Measurements from ENCODE around the gene GOLGA8T.
"Not testable (repeated sequence)": the region's sequence is repeated elsewhere in the genome, so short reads cannot be mapped to it uniquely, and the experiment has no call there.

GOLGA8T gene, protein sequence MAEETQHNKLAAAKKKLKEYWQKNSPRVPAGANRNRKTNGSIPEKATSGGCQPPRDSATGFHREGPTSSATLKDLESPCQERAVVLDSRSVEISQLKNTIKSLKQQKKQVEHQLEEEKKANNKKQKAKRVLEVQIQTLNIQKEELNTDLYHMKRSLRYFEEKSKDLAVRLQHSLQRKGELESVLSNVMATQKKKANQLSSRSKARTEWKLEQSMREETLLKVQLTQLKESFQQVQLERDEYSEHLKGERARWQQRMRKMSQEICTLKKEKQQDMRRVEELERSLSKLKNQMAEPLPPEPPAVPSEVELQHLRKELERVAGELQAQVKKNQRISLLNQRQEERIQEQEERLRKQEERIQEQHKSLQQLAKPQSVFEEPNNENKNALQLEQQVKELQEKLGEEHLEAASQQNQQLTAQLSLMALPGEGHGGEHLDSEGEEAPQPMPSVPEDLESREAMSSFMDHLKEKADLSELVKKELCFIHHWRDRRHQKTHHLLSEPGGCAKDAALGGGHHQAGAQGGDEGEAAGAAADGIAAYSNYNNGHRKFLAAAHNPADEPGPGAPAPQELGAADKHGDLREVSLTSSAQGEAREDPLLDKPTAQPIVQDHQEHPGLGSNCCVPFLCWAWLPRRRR

DNA sequence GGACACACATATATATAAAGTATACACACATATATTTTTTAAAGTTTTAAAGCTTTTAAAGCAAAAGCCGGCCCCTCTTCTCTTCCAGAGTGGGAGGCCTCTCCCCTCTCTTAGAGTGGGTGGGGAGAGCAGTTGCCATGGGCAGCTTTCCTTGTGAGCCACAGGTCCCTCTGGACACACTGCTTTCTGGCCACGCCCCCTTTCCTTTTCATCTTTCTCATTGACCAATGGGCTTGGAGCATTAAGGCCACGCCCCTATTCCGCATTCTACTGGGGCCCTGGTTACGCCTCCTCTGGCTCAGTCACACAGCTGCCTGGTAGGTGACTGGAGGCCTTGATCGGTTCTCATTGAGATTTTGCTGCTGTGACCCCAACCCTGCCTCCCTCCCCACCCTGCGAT is at the start of gene GOLGA8T:
Gene GOLGA8T, plus strand, starts transcription at position 301 of the 400 bp plus-strand sequence. Its CDS starts 98 bp downstream, at position 399.
- not testable (repeated sequence) for H3K4me3 ChIP-seq (replicated peaks; ENCODE audit: low read depth, low read length); DNase-seq (ENCODE audit: extremely low read depth, low read depth)

DNA sequence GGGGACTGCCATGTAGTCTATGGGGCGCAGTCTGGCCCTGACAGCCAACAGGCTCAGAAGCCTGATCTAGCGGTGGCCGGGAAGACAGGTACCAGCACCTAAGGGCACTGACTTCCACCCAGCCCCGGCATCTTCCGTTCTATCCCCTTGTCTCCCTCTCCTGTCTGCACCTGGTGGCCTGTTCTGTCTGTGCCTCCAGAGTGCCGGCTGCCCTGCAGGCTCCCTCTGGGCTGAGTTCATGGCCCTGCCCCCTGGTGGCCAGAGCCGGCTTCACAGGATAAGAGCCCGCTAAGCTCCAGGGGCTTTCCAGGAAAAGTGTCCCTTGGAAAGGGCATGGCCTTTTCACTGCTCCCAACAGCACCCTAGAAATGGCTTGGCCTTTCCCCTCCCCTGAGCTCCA is 37.0 kb upstream of the GOLGA8T start:
- not testable (repeated sequence) for DNase-seq (ENCODE audit: extremely low read depth, low read depth); H3K4me3 ChIP-seq (replicated peaks; ENCODE audit: low read depth, low read length)

DNA sequence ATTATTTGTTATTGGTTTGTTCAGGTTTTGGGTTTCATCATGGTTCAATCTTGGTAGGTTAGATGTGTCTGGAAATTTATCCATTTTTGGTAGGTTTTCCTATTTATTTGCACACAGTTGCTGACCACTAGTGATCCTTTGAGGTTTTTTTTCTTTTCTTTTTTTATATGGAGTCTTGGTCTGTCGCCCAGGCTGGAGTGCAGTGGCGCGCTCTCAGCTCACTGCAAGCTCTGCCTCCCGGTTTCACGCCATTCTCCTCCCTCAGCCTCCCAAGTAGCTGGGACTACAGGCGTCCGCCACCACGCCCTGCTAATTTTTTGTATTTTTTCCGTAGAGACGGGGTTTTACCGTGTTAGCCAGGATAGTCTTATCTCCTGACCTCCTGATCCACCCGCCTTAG is 32.0 kb upstream of the GOLGA8T start:
- DNase-seq (ENCODE audit: extremely low read depth, low read depth) = not testable (repeated sequence)

DNA sequence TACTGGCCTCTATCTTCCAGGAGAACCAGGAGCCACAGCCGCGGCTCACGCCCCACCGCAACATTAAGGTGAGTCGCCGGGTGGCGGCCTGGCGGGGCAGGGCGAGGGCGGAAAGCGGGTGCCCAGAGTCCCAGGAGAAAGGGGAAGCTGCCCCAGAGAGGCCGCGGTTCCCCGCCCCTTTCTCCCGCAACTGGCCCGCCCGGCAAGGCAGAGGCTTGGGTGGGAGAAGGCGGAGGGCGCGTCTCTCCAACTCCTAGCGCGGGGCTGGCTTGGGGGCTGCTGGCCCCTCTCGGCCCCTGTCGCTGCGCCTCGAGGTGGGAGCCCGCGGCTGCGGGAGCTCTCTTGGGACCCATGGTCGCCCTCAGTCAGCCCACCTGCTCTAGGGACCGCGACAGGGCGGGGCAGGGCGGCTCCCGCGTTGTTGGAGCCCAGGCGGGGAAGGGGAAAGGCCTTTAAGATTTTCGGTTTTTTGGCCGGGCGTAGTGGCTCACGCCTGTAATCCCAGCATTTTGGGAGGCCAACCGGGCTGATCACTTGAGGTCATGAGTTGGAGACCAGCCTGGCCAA is 30.8 kb upstream of the GOLGA8T start:
- DNase-seq (ENCODE audit: extremely low read depth, low read depth); H3K4me3 ChIP-seq (replicated peaks; ENCODE audit: low read depth, low read length): not testable (repeated sequence)

More for the DNA sequence above, 32.0 kb upstream of the GOLGA8T start:
- not testable (repeated sequence) for H3K4me3 ChIP-seq (replicated peaks; ENCODE audit: low read depth, low read length)

DNA sequence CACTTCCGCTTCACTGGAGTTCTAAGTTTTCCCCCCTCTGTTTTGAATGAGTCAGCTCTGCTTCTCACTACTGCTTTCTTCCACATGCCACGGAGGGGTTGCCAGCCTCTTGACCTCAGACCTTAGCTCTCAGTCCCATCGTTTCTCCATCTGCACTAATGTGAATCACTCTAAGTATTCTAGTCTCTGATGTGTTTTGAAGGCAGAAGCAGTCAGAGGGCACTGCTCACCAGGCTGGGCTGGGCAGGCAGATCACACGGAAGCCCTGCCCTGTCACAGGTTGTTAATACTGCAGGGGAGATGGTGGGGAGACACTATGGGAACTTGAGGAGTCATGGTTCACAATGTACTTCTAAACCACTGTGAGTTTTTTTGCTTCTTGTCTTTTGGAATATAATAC is 24.3 kb upstream of the GOLGA8T start:
- not testable (repeated sequence) for DNase-seq (ENCODE audit: extremely low read depth, low read depth); H3K4me3 ChIP-seq (replicated peaks; ENCODE audit: low read depth, low read length)

DNA sequence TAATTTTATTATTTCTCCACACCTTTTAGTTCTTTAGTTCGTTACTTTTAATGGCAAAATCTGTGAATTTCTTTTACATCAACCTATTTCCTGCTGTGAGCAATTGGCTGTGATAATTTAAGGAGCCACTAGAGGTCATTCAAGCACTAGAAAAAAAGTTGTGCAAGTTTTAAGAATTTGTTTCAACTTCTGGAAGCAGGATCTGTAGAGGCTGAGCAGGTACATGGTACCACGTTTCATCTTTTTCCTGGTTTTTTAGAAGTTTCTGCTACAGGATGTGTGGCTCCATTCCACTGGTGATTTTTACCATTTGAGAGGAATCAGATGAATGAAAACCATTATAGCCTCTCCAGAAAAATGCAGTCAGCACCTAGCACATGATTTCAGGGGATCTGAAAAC is 4.8 kb upstream of the GOLGA8T start:
- DNase-seq (ENCODE audit: extremely low read depth, low read depth); H3K4me3 ChIP-seq (replicated peaks; ENCODE audit: low read depth, low read length): not testable (repeated sequence)

DNA sequence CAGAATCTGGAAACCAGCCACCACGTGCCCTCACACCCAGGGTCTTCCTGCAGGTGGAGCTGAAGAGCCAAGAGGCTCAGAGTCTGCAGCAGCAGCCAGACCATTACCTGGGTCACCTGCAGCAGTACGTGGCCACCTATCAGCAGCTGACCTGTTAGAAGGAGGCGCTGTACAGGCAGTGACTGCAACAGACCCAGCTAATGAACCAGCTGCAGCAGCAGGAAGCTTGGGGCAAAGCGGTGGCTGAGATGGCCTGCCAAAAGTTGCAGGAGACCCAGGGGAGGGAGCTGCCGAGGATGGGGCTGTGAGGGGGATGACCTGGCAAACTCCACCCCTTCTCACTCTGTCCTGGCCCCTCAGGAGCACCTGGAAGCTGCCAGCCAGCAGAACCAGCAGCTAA is 8.4 kb downstream of the GOLGA8T start:
- DNase-seq (ENCODE audit: extremely low read depth, low read depth); H3K4me3 ChIP-seq (replicated peaks; ENCODE audit: low read depth, low read length): not testable (repeated sequence)

DNA sequence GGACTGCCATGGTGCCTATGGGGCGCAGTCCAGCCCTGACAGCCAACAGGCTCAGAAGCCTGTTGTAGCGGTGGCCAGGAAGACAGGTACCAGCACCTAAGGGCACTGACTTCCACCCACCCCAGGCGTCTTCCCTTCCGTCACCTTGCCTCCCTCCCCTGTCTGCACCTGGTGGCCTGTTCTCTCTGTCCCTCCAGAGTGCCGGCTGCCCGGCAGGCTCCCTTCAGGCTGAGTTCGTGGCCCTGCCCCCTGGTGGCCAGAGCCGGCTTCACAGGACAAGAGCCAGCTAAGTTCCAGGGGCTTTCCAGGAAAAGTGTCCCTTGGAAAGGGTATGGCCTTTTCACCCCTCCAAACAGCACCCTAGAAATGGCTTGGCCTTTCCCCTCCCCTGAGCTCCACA is 15.0 kb downstream of the GOLGA8T start:
- DNase-seq (ENCODE audit: extremely low read depth, low read depth); H3K4me3 ChIP-seq (replicated peaks; ENCODE audit: low read depth, low read length): not testable (repeated sequence)

DNA sequence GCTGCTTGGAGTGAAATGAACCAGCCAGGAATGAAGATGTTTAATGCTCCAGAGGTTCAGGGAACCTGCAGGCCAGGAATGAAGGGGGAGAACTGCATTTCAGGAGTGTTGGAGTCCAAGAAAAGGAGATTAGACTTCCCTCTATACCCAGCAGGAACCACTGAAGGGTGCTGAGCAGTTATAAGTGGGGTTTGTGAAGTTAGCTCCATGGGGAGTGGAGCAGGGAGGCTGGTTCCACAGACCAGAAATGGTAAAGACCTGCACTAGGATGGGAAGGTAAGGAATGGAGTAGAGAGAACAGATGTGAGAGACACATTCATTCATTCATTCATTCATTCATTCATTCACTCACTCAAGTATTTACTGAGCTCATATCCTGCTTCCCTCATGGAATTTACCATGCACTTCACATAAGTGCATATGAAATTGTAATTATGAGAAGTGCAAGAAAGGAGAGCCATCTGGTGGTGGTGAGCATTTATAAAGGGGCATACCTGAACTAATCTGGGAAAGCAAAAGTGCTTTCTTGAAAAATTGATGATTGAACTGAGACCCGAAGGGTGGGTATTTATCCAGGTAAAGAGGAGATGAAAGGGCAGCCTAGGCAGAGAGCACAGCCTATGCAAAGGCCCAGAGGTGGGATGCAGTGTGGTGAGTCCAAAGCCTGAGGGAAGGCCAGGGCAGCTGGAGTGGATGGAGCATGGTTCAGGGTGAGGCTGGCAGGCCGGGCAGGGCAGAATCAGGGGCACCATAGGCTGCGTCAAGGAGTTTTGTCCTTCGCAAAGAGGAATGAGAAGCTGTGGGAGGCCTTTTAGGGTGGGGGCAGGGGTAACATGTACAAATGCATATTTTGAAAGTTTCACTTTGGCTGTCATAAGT is 27.9 kb downstream of the GOLGA8T start:
- DNase-seq (ENCODE audit: extremely low read depth, low read depth); H3K4me3 ChIP-seq (replicated peaks; ENCODE audit: low read depth, low read length): not testable (repeated sequence)

DNA sequence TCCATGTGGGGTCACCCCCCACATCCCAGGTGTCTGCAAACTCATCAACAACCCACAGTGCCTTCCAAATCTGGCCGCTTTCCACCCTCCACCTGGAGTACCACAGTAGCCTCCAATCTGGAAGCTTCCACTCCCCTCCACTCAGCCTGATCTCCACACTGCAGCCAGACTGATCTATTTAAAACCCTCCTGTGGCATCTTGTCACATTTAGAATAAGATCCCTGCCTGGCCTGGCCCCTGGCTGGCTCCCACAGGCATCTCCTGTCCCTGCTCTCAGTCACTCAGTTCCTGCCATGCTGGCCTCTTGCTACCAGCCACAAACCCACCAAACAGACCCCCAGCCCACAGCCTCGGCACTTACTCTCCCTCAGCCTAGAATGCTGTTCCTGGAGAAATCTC is 28.9 kb downstream of the GOLGA8T start:
- not testable (repeated sequence) for DNase-seq (ENCODE audit: extremely low read depth, low read depth); H3K4me3 ChIP-seq (replicated peaks; ENCODE audit: low read depth, low read length)

DNA sequence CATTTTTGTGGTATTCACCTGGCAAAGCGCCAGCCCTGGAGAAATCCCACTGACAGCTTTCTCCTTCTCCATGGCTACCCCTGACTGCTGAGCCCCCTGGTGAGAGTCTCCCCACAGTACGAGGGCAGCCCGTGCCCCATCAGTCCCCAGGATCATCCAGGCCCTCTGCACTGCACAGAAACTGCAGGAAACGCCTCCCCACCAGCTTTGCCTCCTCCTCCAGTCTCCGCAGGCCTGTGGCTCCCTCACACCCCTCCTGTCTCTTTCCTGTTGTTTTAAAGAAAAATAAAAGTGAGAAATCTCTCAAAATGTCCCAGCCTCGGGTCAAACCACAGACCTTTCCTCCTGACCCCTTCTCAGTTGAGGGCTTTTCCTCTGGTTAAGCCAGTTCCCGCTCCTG is 29.4 kb downstream of the GOLGA8T start:
- H3K4me3 ChIP-seq (replicated peaks; ENCODE audit: low read depth, low read length); DNase-seq (ENCODE audit: extremely low read depth, low read depth): not testable (repeated sequence)

DNA sequence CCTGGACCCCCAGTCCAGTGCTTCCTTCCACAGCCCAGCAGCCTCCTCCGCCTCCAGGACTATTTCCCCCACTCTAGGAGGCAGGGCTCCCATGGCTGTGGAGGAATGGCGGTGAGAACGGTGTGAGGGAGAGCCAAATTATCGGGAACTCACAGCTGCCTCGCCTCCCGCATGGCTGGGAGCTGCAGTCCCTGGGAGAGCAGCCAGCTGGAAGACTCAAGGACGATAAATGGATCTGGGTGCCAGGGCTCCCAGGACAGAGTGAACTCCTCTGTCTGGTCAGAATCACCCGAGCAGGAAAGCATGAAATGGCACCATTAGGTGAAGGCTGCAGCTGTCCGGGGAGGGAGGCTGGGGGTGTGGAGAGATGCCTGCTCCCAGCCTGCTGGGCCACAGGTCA is 32.6 kb downstream of the GOLGA8T start:
- DNase-seq (ENCODE audit: extremely low read depth, low read depth); H3K4me3 ChIP-seq (replicated peaks; ENCODE audit: low read depth, low read length): not testable (repeated sequence)

DNA sequence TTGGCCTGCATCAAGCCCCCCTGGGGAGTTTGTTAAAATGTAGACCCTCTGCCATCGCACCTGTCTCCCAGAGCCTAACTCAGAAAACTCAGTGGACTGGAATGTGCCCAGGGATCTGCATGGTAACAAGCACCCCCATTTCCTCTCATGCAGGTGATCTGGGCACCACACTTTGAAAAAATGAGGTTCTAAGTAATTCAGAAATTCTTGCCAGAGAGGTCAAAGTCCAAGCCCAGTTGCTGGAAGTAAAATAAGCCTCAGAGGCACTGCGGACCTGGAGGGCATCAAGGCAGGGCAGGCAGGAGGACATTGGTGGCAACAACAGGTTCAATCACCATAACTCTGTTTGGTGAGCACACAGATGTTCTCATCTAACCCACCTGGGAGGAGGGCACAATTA is 33.0 kb downstream of the GOLGA8T start:
- H3K4me3 ChIP-seq (replicated peaks; ENCODE audit: low read depth, low read length) = not testable (repeated sequence)

DNA sequence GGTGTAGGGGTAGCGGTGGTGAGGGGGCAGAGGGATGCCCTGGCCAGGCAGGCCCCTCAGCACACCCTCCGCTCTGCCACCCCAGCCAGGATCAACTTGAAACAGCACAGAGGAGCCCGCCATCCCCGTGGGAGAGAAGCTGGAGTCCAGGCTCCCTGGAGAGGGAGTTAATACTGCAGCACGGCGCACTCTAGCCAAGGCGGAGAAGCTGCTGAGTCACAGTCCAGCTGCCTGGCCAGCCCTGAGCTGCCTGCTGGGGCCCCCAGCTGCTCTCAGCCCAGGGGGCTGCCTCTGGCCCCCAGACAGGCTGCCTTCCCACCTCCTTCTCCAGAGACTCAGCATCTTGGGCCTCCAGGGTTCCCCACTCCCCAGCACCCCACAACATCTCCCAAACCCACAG is 36.6 kb downstream of the GOLGA8T start:
- DNase-seq (ENCODE audit: extremely low read depth, low read depth) = not testable (repeated sequence)

More for the DNA sequence above, 33.0 kb downstream of the GOLGA8T start:
- DNase-seq (ENCODE audit: extremely low read depth, low read depth) = not testable (repeated sequence)

DNA sequence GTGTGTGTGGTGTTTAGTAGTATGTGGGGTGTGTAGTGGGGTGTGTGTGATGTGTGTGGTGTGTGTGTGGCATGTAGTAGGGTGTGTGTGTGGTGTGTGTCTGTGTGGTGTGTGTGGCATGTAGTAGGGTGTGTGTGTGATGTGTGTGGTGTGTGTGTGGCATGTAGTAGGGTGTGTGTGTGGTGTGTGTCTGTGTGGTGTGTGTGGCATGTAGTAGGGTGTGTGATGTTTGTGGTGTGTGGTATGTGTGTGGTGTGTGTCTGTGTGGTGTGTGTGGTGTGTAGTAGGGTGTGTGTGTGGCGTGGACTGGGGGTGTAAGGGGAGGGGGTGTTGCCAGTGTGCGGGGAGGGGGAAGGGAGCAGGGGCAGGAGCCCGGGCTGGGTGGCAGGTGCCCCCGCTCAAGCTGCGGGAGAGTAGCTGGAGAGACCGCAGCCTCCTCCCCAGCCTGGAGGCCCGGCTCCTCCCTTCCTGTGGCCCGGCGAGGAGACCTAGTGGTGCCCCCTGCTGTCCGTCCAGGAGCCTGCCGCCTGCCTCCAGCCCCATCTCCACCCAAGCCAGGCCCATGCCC is 38.3 kb downstream of the GOLGA8T start:
- H3K4me3 ChIP-seq (replicated peaks; ENCODE audit: low read depth, low read length); DNase-seq (ENCODE audit: extremely low read depth, low read depth): not testable (repeated sequence)

More for the DNA sequence above, 36.6 kb downstream of the GOLGA8T start:
- not testable (repeated sequence) for H3K4me3 ChIP-seq (replicated peaks; ENCODE audit: low read depth, low read length)

DNA sequence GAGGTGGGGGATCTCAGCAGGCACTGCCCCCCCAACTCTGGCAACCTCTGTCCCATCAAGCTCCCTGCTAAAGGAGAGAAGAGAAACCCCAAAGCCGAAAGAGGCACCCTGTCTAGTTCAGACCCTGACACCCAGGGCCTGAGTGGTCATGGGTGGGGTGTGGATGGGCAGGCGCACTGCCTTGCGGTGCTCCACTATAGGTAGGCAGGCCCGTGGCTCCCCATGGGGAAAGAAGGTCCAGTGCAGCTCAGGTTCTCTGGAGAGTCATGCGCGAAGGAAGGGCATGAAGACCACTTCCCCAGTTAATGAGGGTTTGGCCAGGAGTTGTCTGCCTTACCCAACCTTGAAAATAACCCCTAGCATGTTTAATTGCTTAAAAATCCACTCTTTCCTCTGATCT is 40.4 kb downstream of the GOLGA8T start:
- H3K4me3 ChIP-seq (replicated peaks; ENCODE audit: low read depth, low read length); DNase-seq (ENCODE audit: extremely low read depth, low read depth): not testable (repeated sequence)

DNA sequence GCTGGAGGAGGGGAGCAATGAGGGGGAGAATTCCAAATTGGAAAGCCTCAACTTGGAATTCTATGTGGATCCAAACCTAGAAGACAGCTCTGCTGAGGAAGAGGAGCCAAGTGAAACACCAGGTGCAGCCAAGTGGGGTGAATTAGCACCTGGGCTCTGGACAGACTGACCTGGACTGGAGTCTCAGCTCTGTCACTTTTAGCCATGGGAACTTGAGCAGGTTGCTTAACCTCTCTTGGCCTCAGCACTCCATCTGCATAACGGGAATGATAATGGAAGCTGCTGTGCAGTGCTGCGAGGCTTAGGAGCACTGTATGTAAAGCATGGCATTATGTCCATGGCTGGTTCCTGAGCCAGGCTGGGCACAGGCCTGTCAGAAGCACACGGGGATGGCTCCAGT is 41.8 kb downstream of the GOLGA8T start:
- not testable (repeated sequence) for H3K4me3 ChIP-seq (replicated peaks; ENCODE audit: low read depth, low read length); DNase-seq (ENCODE audit: extremely low read depth, low read depth)

DNA sequence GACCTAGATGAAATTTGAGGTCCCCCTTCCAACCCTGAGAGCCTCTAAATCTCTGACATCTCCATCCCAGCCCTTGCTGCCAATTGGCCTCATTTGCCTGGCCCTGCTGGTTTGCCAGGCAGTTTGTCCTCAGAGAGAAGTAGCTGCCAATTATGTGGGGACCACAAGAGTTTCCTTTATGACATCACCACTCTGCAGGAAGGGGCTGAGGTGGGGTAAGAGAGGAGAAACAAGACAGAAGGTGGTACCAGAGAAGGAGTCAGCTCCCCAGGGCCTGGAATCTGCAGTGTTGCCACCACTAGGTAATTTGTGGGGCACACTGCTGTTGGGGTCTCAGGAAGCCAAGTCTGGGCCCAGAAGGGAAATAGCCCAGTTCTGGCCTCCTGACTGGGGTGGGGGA is 45.0 kb downstream of the GOLGA8T start:
- not testable (repeated sequence) for H3K4me3 ChIP-seq (replicated peaks; ENCODE audit: low read depth, low read length); DNase-seq (ENCODE audit: extremely low read depth, low read depth)

Measured in HFF-Myc (cell line).